HEK293 (cell line): Measurements from ENCODE around the gene SERTAD2.

Experiments used
- CTCF ChIA-PET: fragments of 350-600 bp; formaldehyde crosslinking; extraction: SDS; loops from one replicate; lab custom pipeline; 2021; ENCODE audit warnings: antibody characterized with exemption; lab: Yijun Ruan, JAX
- POLR2A ChIA-PET: fragments of 300-600 bp; formaldehyde crosslinking; extraction: SDS; loops from one replicate; lab custom pipeline; 2020; ENCODE audit warnings: antibody characterized with exemption, inconsistent platforms; lab: Yijun Ruan, JAX
- H3K27ac ChIP-seq: fragments of 200-500 bp; sonication (Bioruptor generic); 2 replicates; pipeline ENCODE4 v1.5.1; 2014; ENCODE audit warnings: low read depth, low read length, control low read depth, inconsistent platforms; ENCODE audit errors: extremely low read depth
- H3K36me3 ChIP-seq, 2 experiments: fragments of 200-500 bp in 1 of 2; sonication (Bioruptor generic) in 1 of 2; 1 replicate in 1 of 2; 2 replicates in 1 of 2; pipeline ENCODE4 v1.5.1; 2014 to 2017; ENCODE audit warnings: inconsistent platforms in 2 of 2, low read length in 2 of 2; ENCODE audit not compliant: control insufficient read depth in 2 of 2, insufficient read depth in 1 of 2
- H3K4me1 ChIP-seq: fragments of 200-500 bp; sonication (Bioruptor generic); 2 replicates; pipeline ENCODE4 v1.5.1; 2014; ENCODE audit warnings: mild to moderate bottlenecking, low read length, inconsistent platforms; ENCODE audit not compliant: control insufficient read depth, insufficient read depth
- H3K4me3 ChIP-seq: 2 replicates; pipeline ENCODE4 v1.5.1; 2011; ENCODE audit warnings: low read depth, mild to moderate bottlenecking, control low read depth, low read length, moderate library complexity
- H3K9me3 ChIP-seq: fragments of 200-500 bp; sonication (Bioruptor generic); 2 replicates; pipeline ENCODE4 v1.5.1; 2014; ENCODE audit warnings: low read depth, low read length, inconsistent platforms; ENCODE audit not compliant: control insufficient read depth, insufficient read depth
- GLIS1 ChIP-seq: fragments of 450-650 bp; formaldehyde crosslinking; IDR thresholded peaks from 2 replicates; pipeline ENCODE4 v1.5.1; 2016; ENCODE audit warnings: missing biosample characterization, missing genetic modification characterization
- KLF10 ChIP-seq: fragments of 450-650 bp; IDR thresholded peaks from 2 replicates; pipeline ENCODE4 v1.5.1; 2018; ENCODE audit warnings: missing biosample characterization, mild to moderate bottlenecking, missing genetic modification characterization
- KLF16 ChIP-seq: fragments of 450-650 bp; formaldehyde crosslinking; IDR thresholded peaks from 2 replicates; pipeline ENCODE4 v1.5.1; 2017; ENCODE audit warnings: missing biosample characterization, missing genetic modification characterization
- KLF7 ChIP-seq: fragments of 450-650 bp; formaldehyde crosslinking; IDR thresholded peaks from 2 replicates; pipeline ENCODE4 v1.5.1; 2016; ENCODE audit warnings: missing biosample characterization, missing genetic modification characterization, borderline replicate concordance
- KLF9 ChIP-seq: fragments of 450-650 bp; formaldehyde crosslinking; IDR thresholded peaks from 2 replicates; pipeline ENCODE4 v1.5.1; 2016; ENCODE audit warnings: missing biosample characterization, missing genetic modification characterization, low read depth
- SP3 ChIP-seq: fragments of 450-650 bp; formaldehyde crosslinking; IDR thresholded peaks from 2 replicates; pipeline ENCODE4 v1.5.1; 2016; ENCODE audit warnings: missing biosample characterization, missing genetic modification characterization
- SP7 ChIP-seq: fragments of 450-650 bp; formaldehyde crosslinking; IDR thresholded peaks from 2 replicates; pipeline ENCODE4 v1.5.1; 2016; ENCODE audit warnings: missing biosample characterization, missing genetic modification characterization
- YY1 ChIP-seq: fragments of 450-650 bp; formaldehyde crosslinking; IDR thresholded peaks from 2 replicates; pipeline ENCODE4 v1.5.1; 2018; ENCODE audit warnings: missing biosample characterization, missing genetic modification characterization
- ZBTB20 ChIP-seq: fragments of 450-650 bp; formaldehyde crosslinking; IDR thresholded peaks from 2 replicates; pipeline ENCODE4 v1.5.1; 2016; ENCODE audit warnings: missing biosample characterization, missing genetic modification characterization
- ZEB2 ChIP-seq: fragments of 450-650 bp; formaldehyde crosslinking; IDR thresholded peaks from 2 replicates; pipeline ENCODE4 v1.5.1; 2016; ENCODE audit warnings: missing biosample characterization, missing genetic modification characterization
- ZFP37 ChIP-seq: fragments of 450-650 bp; formaldehyde crosslinking; IDR thresholded peaks from 2 replicates; pipeline ENCODE4 v1.5.1; 2016; ENCODE audit warnings: missing biosample characterization, missing genetic modification characterization
- ZNF10 ChIP-seq: fragments of 450-650 bp; formaldehyde crosslinking; IDR thresholded peaks from 2 replicates; pipeline ENCODE4 v1.5.1; 2017; ENCODE audit warnings: missing biosample characterization, missing genetic modification characterization
- ZNF112 ChIP-seq: fragments of 450-650 bp; formaldehyde crosslinking; IDR thresholded peaks from 2 replicates; pipeline ENCODE4 v1.5.0; 2017; ENCODE audit warnings: missing biosample characterization, missing genetic modification characterization
- ZNF248 ChIP-seq: fragments of 450-650 bp; formaldehyde crosslinking; IDR thresholded peaks from 2 replicates; pipeline ENCODE4 v1.5.1; 2017; ENCODE audit warnings: missing biosample characterization, missing genetic modification characterization
- ZNF335 ChIP-seq: fragments of 450-650 bp; formaldehyde crosslinking; conservative IDR thresholded peaks from 2 replicates; pipeline ENCODE4 v1.5.1; 2016; ENCODE audit warnings: missing biosample characterization, missing genetic modification characterization
- ZNF394 ChIP-seq: fragments of 450-650 bp; formaldehyde crosslinking; IDR thresholded peaks from 2 replicates; pipeline ENCODE4 v1.5.1; 2016; ENCODE audit warnings: missing biosample characterization, missing genetic modification characterization, mild to moderate bottlenecking, moderate library complexity, borderline replicate concordance
- ZNF555 ChIP-seq: fragments of 450-650 bp; formaldehyde crosslinking; conservative IDR thresholded peaks from 2 replicates; pipeline ENCODE4 v1.5.1; 2017; ENCODE audit warnings: missing biosample characterization, mild to moderate bottlenecking, missing genetic modification characterization, inconsistent platforms
- ZNF660 ChIP-seq: fragments of 450-650 bp; IDR thresholded peaks from 2 replicates; pipeline ENCODE4 v1.5.1; 2018; ENCODE audit warnings: missing biosample characterization, mild to moderate bottlenecking, missing genetic modification characterization
- ZNF76 ChIP-seq: fragments of 450-650 bp; formaldehyde crosslinking; IDR thresholded peaks from 2 replicates; pipeline ENCODE4; 2016; ENCODE audit warnings: low read depth, missing biosample characterization, missing genetic modification characterization, borderline replicate concordance
- ZSCAN30 ChIP-seq: fragments of 450-650 bp; IDR thresholded peaks from 2 replicates; pipeline ENCODE4 v1.5.1; 2018; ENCODE audit warnings: missing biosample characterization, mild to moderate bottlenecking, missing genetic modification characterization, moderate library complexity
- ZXDB ChIP-seq: fragments of 450-650 bp; formaldehyde crosslinking; IDR thresholded peaks from 2 replicates; pipeline ENCODE4 v1.5.1; 2016; ENCODE audit warnings: missing biosample characterization, missing genetic modification characterization
- TF ChIP-seq, protein P1 (sequence below): fragments of 450-650 bp; formaldehyde crosslinking; IDR thresholded peaks from 2 replicates; pipeline ENCODE4 v1.5.1; 2016; ENCODE audit warnings: missing biosample characterization, missing genetic modification characterization
- TF ChIP-seq, protein P2 (sequence below): fragments of 450-650 bp; formaldehyde crosslinking; IDR thresholded peaks from 2 replicates; pipeline ENCODE4 v1.5.1; 2016; ENCODE audit warnings: missing biosample characterization, missing genetic modification characterization
- TF ChIP-seq, protein P3 (sequence below): fragments of 450-650 bp; formaldehyde crosslinking; IDR thresholded peaks from 2 replicates; pipeline ENCODE4 v1.5.1; 2016; ENCODE audit warnings: missing biosample characterization, missing genetic modification characterization
- TF ChIP-seq, protein P4 (sequence below): fragments of 450-650 bp; formaldehyde crosslinking; conservative IDR thresholded peaks from 2 replicates; pipeline ENCODE4 v1.5.1; 2016; ENCODE audit warnings: low read depth, missing biosample characterization, missing genetic modification characterization
- TF ChIP-seq, protein P5 (sequence below): fragments of 450-650 bp; formaldehyde crosslinking; IDR thresholded peaks from 2 replicates; pipeline ENCODE4 v1.5.1; 2017; ENCODE audit warnings: missing biosample characterization, missing genetic modification characterization

SERTAD2 gene

DNA sequence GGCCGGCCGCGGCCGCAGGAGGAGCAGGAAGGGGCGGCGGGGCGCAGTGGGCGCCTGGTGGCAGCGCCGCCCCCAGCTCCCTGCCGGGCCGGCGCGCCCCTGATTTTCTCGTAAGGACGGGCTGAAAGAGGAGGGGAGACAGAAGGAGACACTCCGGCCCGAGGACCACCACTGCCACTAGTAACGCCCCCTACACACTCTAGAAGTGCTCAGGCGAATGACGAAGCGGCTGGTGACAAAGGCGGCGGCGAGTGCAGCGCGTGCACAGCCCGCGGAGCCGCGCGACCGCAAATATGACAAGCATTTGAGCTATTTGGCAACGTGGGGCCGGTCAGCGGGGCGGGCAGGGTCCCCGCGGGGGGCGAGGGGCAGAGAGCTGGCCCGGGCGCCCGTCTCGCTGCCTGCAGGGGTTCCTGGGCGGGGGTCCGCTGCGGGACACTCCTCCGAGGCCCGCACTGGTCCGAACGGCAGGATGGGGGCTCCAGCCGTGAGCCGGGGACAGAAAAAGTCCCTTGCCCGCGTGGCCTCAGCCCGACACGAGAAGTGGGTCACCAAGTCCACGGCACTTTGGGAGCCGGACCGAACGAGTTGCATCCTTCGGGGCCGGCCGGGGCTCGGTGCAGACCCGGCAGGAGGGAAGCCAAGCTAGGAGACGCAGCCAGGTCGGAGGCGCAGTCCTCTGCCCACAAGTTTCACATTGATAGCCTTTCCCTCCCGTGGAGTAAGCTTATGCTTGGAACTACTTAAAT is 524 bp upstream of the SERTAD2 start:
- H3K4me3 ChIP-seq: peak overlapping the region; percentile 68
- peak overlapping the region; percentile 83 for H3K27ac ChIP-seq
- POLR2A ChIA-PET: interaction anchor here (0.6 to 8.5 kb wide), 48 partner anchors 9 to 573 kb away, joined by 3 to 177 read pairs (median 5); partner anchors contain the start of genes ACTR2, AFTPH and RAB1A
- H3K4me1 ChIP-seq: peaks cover 9% of the 10 kb centered on the region
- H3K36me3 ChIP-seq: no peaks in the 10 kb centered on the region
- CTCF ChIA-PET: interaction anchor here (0.5 to 2.5 kb wide), 20 partner anchors 10 to 208 kb away, joined by 3 to 10 read pairs (median 3); no protein-coding TSS in a partner anchor
- no peaks in the 10 kb centered on the region for H3K9me3 ChIP-seq
- TF ChIP-seq, protein P1, sequence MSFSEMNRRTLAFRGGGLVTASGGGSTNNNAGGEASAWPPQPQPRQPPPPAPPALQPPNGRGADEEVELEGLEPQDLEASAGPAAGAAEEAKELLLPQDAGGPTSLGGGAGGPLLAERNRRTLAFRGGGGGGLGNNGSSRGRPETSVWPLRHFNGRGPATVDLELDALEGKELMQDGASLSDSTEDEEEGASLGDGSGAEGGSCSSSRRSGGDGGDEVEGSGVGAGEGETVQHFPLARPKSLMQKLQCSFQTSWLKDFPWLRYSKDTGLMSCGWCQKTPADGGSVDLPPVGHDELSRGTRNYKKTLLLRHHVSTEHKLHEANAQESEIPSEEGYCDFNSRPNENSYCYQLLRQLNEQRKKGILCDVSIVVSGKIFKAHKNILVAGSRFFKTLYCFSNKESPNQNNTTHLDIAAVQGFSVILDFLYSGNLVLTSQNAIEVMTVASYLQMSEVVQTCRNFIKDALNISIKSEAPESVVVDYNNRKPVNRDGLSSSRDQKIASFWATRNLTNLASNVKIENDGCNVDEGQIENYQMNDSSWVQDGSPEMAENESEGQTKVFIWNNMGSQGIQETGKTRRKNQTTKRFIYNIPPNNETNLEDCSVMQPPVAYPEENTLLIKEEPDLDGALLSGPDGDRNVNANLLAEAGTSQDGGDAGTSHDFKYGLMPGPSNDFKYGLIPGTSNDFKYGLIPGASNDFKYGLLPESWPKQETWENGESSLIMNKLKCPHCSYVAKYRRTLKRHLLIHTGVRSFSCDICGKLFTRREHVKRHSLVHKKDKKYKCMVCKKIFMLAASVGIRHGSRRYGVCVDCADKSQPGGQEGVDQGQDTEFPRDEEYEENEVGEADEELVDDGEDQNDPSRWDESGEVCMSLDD (tag by site-specific recombination): peak; percentile 34; the same call in 1 of the 2 replicates
- TF ChIP-seq ZNF335 (tag by site-specific recombination): peak; percentile 96
- peak; percentile 75; the same call in 1 of the 2 replicates for TF ChIP-seq ZNF660 (tag by site-specific recombination)
- TF ChIP-seq, protein P2, sequence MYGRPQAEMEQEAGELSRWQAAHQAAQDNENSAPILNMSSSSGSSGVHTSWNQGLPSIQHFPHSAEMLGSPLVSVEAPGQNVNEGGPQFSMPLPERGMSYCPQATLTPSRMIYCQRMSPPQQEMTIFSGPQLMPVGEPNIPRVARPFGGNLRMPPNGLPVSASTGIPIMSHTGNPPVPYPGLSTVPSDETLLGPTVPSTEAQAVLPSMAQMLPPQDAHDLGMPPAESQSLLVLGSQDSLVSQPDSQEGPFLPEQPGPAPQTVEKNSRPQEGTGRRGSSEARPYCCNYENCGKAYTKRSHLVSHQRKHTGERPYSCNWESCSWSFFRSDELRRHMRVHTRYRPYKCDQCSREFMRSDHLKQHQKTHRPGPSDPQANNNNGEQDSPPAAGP (tag by site-specific recombination): peak; percentile 36; the same call in 1 of the 2 replicates
- TF ChIP-seq ZNF10 (tag by site-specific recombination): no peak
- TF ChIP-seq, protein P3, sequence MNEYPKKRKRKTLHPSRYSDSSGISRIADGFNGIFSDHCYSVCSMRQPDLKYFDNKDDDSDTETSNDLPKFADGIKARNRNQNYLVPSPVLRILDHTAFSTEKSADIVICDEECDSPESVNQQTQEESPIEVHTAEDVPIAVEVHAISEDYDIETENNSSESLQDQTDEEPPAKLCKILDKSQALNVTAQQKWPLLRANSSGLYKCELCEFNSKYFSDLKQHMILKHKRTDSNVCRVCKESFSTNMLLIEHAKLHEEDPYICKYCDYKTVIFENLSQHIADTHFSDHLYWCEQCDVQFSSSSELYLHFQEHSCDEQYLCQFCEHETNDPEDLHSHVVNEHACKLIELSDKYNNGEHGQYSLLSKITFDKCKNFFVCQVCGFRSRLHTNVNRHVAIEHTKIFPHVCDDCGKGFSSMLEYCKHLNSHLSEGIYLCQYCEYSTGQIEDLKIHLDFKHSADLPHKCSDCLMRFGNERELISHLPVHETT: no peak
- peak; percentile 31 for TF ChIP-seq ZXDB (tag by site-specific recombination)
- TF ChIP-seq ZNF76 (tag by site-specific recombination): peak; percentile 52; the same call in 1 of the 2 replicates
- peak; percentile 44 for TF ChIP-seq KLF10 (tag by site-specific recombination)
- no peak for TF ChIP-seq ZFP37 (tag by site-specific recombination)
- TF ChIP-seq, protein P4, sequence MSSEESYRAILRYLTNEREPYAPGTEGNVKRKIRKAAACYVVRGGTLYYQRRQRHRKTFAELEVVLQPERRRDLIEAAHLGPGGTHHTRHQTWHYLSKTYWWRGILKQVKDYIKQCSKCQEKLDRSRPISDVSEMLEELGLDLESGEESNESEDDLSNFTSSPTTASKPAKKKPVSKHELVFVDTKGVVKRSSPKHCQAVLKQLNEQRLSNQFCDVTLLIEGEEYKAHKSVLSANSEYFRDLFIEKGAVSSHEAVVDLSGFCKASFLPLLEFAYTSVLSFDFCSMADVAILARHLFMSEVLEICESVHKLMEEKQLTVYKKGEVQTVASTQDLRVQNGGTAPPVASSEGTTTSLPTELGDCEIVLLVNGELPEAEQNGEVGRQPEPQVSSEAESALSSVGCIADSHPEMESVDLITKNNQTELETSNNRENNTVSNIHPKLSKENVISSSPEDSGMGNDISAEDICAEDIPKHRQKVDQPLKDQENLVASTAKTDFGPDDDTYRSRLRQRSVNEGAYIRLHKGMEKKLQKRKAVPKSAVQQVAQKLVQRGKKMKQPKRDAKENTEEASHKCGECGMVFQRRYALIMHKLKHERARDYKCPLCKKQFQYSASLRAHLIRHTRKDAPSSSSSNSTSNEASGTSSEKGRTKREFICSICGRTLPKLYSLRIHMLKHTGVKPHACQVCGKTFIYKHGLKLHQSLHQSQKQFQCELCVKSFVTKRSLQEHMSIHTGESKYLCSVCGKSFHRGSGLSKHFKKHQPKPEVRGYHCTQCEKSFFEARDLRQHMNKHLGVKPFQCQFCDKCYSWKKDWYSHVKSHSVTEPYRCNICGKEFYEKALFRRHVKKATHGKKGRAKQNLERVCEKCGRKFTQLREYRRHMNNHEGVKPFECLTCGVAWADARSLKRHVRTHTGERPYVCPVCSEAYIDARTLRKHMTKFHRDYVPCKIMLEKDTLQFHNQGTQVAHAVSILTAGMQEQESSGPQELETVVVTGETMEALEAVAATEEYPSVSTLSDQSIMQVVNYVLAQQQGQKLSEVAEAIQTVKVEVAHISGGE (tag by site-specific recombination): 0 out of 2 replicates have a peak, but pooled peaks have one; percentile 17
- no peak for TF ChIP-seq YY1 (tag by site-specific recombination)
- TF ChIP-seq ZSCAN30: 0 out of 2 replicates have a peak, but pooled peaks have one; percentile 4
- TF ChIP-seq ZEB2 (tag by site-specific recombination): peak; percentile 55; the same call in 1 of the 2 replicates
- TF ChIP-seq KLF9 (tag by site-specific recombination): peak; percentile 26; the same call in 1 of the 2 replicates
- TF ChIP-seq SP7 (tag by site-specific recombination): peak; percentile 31
- no peak for TF ChIP-seq ZNF555
- peak; percentile 84 for TF ChIP-seq GLIS1
- 0 out of 2 replicates have a peak, but pooled peaks have one; percentile 24 for TF ChIP-seq ZNF394 (tag by site-specific recombination)
- peak; percentile 67 for TF ChIP-seq KLF16 (tag by site-specific recombination)
- TF ChIP-seq ZBTB20 (tag by site-specific recombination): peak; percentile 47; the same call in 1 of the 2 replicates
- TF ChIP-seq ZNF112 (tag by site-specific recombination): no peak
- TF ChIP-seq SP3 (tag by site-specific recombination): peak; percentile 9; the same call in 1 of the 2 replicates
- TF ChIP-seq KLF7 (tag by site-specific recombination): no peak
- TF ChIP-seq, protein P5, sequence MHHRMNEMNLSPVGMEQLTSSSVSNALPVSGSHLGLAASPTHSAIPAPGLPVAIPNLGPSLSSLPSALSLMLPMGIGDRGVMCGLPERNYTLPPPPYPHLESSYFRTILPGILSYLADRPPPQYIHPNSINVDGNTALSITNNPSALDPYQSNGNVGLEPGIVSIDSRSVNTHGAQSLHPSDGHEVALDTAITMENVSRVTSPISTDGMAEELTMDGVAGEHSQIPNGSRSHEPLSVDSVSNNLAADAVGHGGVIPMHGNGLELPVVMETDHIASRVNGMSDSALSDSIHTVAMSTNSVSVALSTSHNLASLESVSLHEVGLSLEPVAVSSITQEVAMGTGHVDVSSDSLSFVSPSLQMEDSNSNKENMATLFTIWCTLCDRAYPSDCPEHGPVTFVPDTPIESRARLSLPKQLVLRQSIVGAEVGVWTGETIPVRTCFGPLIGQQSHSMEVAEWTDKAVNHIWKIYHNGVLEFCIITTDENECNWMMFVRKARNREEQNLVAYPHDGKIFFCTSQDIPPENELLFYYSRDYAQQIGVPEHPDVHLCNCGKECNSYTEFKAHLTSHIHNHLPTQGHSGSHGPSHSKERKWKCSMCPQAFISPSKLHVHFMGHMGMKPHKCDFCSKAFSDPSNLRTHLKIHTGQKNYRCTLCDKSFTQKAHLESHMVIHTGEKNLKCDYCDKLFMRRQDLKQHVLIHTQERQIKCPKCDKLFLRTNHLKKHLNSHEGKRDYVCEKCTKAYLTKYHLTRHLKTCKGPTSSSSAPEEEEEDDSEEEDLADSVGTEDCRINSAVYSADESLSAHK: 0 out of 2 replicates have a peak, but pooled peaks have one; percentile 13
- TF ChIP-seq ZNF248 (tag by site-specific recombination): no peak
